ENCODE data around the gene ITSN1.
"Not testable (repeated sequence)": the region's sequence is repeated elsewhere in the genome, so short reads cannot be mapped to it uniquely, and the experiment has no call there.

ITSN1 gene

DNA sequence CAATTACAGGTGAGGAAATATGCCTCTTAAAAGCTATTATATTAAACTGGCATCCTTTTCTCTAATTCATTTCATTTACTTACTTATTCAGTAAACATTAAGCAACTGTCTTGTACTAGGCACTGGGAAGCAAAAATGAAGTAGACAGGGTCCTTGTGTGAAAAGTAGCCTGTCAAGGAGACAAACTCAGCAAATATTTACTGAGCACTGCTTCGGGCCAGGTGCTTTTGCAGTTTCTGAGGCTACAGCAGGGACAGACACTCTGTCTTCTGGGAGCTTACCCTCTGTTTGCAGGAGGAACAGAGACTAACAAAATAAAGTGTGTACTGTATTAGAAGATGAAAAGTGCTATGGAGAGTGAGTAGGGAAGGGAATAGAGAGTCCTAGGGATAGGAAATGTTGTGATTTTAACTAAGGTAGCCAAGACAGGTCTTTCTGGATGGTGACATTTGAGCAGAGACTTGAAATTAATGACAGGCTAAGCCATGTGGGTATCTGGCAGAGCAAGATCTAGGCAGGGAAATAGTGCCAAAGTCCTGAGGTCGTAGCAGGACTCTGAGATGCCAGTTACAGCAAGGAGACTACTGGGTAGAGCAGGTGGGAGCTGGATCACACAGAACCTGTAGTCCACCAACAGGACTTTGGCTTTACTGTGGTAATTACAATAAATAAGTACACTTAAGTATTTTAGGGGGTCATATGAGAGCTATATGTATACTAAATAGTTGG lies 133.0 kb downstream of the ITSN1 start:
- DNase-seq, result no peak

DNA sequence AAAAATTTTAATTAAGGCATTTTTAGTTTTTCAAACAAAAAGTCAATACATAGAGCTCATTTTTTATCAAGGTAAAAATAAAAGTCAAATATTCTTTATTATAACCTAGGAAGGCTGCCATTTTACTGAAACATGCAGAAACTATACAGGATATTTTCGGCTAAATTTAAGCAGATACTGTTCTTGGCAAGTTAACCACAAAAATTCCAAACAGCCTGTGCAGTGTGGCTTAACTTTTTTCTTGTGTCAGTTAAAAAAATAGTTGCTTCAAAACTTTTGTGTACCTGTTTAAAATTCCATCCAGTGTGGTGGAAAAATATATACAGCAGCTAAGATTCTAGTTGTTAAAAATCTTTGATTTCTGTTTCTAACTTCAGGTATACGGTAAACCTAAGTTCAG lies 138.3 kb downstream of the ITSN1 start:
- no peak for DNase-seq

DNA sequence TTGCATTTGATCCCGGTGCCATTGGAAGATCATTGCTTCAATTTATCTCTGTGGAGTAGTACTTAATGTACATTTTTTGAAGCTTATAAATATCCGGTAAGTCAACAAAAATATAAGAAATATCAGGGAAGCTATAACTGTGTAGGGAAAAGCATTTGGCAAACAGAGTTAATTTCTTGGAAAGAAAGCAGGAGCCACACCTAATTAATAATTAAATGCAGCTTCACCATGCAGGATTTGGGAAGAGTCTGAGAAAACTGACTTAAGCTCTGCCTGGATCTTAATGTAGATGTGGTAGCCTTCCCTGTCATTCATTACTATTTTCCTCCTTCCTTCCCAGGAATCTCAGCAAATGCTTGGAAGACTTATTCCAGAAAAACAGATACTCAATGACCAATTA lies 138.8 kb downstream of the ITSN1 start:
- DNase-seq, result no peak

DNA sequence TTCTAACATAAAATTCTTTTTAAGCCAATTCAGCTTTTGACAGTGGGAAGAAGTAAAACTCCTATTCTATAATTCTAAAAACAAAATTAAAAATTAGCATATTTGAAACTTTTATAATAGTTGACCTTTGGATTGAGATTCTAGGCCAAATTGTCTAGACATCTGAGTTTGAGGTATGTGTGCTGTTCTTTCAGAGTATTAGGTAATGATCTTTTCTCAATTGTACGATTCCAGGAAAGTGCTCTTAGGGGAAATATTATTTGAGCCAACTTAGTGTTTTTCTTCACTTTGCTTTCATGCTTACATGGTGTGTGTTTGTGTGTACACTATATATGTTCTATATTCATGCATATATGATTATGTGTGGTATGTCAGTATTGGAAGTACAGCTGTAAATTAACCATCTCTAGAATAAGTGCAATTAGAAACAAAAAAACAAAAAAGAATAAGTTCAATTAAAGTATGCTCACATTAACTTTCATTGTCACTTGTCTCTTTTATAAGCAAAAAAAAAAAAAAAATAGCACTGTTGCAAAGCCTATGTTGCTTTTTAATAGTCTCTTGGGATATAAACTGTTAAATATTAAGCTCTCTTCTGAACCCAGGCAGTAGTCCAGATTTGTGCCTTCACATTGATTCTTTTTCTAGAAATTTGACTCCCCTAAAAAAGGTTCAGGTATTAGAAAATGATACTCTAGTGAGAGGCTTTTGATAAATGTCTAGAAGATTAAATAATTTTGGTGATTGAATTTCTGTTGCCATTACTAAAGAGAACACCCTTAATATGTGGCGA lies 141.1 kb downstream of the ITSN1 start:
- DNase-seq, result no peak

DNA sequence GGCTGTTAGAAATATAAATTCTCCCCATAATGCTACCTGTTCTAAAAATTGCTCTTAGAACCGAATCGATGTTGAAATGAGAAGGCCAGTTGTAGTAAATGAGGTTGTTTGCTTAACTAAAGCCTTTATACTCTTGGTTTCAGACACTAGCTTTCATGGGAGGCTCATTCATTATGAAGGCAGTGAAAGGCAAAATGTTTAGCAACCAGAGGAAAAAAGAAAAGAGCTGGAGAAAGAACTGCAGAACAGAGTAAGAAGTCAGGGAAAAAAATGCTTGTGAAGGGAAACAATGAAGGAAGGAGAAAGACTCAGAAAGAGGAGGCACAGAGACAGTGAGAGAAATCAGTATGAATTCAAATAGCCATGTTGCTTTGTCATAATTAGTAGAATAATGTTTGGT lies 145.1 kb downstream of the ITSN1 start:
- DNase-seq, result no peak

- DNase-seq, result not testable (repeated sequence)
Measured at GRCh38 chr21:33788438-33788837, 146.1 kb downstream of the ITSN1 start.

DNA sequence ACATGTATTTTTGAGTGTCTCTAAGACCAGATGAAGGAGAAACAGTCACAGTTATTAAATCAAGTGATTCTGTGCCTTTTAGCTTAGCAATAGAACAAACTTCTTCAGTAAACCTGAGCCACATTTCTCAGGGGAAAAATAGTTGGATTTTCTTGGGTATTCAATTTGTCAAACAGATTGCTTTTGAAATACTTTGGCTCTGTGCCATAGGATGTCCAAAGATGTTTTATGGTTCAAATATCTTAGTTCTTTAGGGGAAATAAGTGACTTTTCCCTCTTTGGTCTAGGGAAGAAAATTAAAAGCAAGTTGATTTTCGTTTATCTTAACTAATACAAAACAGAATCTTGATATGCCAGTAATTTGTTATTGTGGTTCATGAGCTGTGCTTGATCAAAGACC lies 147.4 kb downstream of the ITSN1 start:
- DNase-seq, result no peak

GRCh38 chr21:33791073-33791472 lies 148.8 kb downstream of the ITSN1 start:
- no peak for DNase-seq

DNA sequence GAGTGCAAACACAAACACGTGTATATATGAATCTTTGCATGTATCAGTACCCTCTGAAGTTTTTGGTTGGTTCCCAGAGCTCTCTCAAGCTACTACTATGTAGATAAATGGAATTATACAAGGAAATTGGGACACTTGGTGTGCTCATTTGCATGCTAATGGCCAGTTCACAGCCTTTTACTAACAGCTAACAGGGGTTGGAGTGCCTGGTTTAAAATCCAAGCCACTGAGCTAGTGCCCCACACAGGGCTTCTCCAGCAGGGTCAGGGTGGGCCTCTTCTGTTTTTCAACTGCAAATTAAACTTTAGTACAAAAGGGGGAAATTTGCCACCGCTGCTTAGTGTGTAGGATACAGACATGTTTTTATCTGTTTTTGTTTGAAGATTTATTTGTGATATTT lies 152.3 kb downstream of the ITSN1 start:
- no peak for DNase-seq

- no peak for DNase-seq
Measured at GRCh38 chr21:33797565-33797964, 155.3 kb downstream of the ITSN1 start.

DNA sequence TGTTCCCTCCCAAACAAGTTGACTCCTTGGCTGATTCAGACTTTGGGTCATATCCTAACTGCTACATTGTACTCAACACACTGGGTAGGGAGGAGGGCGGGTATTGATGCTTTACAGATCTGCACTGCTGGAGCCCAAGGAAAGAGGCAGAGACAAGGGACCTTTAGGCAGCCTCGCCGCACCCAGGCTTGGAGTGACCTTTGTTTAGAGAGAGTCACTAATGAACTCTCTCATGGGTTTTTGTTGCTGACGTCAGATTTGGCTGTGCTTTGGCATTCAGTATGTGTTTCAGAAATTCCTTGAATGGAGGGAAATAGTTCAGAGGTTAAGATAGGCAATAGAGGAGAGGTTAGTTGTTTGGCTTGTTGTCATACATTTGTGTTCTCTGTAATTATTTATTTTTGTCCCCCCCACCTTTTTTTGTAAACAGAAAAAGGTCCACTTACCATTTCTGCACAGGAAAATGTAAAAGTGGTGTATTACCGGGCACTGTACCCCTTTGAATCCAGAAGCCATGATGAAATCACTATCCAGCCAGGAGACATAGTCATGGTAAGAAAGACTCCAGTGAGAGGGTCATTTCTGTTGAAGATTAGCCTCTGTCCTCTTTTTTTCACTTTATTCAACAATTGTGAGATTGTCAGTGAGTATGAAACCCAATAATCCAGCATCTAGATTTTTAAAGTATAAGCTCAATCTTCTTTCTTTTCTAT lies 157.2 kb downstream of the ITSN1 start:
- DNase-seq, result no peak

GRCh38 chr21:33800753-33801423 lies 158.6 kb downstream of the ITSN1 start:
- no peak for DNase-seq

DNA sequence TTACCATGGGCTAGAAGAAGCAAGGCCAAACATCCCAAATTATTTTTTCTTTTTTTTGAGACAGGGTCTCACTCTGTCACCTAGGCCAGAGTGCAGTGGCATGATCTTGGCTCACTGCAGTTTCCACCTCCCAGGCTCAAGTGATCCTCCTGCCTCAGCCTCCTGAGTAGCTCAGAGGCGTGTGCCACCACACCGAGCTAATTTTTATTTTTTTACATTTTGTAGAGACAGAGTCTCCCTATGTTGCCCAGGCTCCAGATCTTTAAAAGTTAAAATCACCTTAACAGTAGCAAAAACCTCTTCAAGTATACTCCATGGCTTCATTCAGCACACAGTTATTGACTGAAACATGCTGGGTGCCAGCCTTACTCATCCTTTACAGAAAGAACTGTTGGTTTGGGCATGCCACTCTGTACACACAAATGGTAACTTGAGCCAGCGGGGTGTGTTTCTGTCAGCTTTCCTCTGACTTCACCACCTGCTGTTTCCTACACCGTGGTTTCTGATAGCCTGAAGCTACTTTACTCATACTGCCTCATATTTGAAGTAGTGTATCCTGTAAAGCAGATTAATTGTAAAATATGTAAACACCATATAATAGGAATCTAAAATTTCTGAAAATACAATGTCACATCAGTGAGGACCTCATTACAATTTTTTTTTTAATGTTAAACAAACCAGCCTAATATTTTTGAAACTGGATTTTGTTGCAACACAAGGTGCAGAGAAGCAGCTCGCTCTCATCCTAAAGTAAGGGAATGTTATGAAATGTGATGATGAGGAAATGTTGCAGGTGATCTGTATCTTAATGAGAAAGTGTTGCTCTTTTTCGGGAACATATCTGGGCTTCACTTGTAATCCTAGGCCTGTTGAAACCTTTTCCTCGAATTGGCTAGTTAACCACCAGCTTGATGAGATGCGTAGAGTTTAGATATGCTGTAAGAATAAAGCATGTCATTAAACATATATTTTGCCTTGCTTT lies 159.4 kb downstream of the ITSN1 start:
- DNase-seq, result no peak

GRCh38 chr21:33802481-33802880 lies 160.2 kb downstream of the ITSN1 start:
- no peak for DNase-seq

- DNase-seq, result no peak
Measured at GRCh38 chr21:33808715-33809367, 166.5 kb downstream of the ITSN1 start.

GRCh38 chr21:33810766-33811165 lies 168.5 kb downstream of the ITSN1 start:
- DNase-seq, result no peak

DNA sequence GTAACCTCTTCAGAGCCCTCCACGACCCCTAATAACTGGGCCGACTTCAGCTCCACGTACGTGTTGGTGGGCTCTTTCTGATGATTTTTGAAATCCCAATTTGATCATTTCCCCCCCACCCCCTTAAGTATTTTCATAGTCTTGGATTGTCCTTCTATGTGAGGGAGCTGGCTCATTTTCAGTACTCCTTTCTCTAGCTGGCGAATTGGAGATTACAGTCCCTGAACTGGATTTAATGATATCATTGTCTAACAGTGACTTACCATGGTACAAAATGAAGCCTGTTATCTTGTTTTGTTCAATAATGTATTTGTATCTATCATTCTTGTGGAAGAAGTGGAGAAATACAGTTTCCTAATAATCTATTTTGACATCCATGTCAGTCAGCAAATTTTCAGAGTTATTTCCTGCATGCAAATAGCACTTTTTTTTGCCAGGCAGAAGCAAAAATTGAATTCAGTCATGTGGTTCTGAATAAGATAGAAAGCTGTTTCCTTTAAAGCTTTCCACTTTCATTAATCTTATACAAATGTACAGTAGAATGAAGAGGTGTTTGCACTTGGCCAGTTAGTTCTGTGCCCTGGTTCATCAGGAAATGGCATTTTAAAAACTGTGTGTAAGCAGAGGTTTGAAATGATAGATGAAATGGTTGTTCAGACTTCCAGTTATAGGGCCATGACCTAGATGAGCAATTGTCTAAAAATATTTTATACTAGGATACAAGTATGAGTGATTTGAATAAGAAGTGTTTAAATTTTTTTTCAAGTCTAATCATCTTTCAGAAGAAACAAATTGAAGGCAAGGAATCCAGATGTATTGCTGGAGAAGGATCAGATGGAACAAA lies 169.1 kb downstream of the ITSN1 start:
- no peak for DNase-seq

- no peak for DNase-seq
Measured at GRCh38 chr21:33813832-33814365, 171.6 kb downstream of the ITSN1 start.

DNA sequence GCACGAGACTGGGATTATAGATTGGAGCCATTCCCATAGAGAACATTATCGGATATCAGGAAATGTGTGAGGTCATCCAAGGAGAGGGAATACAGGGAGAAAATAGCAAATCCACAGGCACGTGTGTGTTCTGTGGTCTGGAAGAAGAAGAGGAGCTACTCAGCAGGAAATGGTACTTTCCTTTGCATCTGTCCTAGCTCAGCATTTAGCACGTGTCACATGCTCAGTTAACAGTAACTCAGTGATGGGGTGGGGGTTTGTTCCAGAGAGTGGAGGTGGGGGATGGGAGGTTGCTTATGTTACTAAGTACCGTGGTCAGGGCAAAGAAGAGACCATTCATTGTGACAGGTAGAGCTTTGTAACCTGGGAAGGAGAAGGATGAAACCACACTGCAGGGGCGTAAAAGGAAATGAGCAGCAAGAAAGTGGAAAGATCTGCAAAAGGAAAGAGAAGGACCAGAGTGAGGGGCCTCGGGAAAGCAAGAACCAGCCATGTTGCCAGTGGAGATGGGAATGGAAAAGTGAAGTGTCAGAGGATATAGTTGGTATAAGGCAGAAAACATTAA lies 172.9 kb downstream of the ITSN1 start:
- no peak for DNase-seq

GRCh38 chr21:33816174-33816573 lies 173.9 kb downstream of the ITSN1 start:
- DNase-seq, result no peak
